Measurements from ENCODE around the gene PKN1.
A peak's percentile ranks its signal among the peaks of the same experiment; 100 is the strongest.

PKN1 gene

DNA sequence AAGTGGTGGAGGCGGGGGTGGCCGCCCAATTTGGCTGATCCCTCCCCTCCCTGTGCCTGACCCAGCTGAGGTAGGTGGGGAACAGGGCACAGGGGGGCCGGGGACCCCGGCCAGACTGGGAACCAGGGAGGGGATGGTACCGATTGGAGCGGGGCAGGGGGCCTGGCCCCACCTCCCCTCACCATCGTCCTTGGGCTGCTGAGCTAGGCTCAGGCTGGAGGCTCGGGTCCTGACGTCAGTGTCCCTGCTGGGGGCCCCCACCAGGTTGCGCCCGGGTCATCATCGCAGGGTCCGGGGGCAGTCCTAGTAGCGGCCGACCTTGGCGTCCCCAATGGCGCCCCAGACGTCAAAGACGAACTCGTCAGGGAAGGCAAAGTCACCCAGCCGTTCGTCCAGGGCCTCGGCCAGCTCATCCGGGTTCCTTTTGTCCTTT is 45.0 kb downstream of the PKN1 start:
- TF ChIP-seq CTCF (IDR thresholded peaks at IDR 0.05; ENCODE audit: borderline replicate concordance, extremely low read depth, low read length, poor library complexity, severe bottlenecking): no peak
- no peak for TF ChIP-seq EZH2 (IDR thresholded peaks at IDR 0.05; ENCODE audit: borderline replicate concordance, low read depth, low read length, severe bottlenecking)
- Histone ChIP-seq H3K4me1 (ENCODE audit: insufficient read depth, low read length) (no peaks in the 10 kb centered on the region), H3K27ac (ENCODE audit: low read length) (no peak overlapping the region), H3K9me3 (ENCODE audit: insufficient read depth, low read length, severe bottlenecking) (no peaks in the 10 kb centered on the region), H3K27me3 (ENCODE audit: insufficient read depth, low read length, poor library complexity) (no peaks in the 10 kb centered on the region), H3K36me3 (ENCODE audit: insufficient read depth, low read length) (peaks cover 36% of the 10 kb centered on the region), H3K79me2 (ENCODE audit: insufficient read depth, low read length) (no peaks in the 10 kb centered on the region), H3K9ac (ENCODE audit: low read depth, low read length) (no peak overlapping the region), H4K20me1 (ENCODE audit: insufficient read depth, low read length) (peaks cover 8% of the 10 kb centered on the region; the same call in 1 of the 2 replicates), H3K4me2 (ENCODE audit: insufficient read depth, low read length) (no peak overlapping the region), H2AFZ (ENCODE audit: low read depth, low read length) (no peak overlapping the region), H3K4me3 (ENCODE audit: low read depth in 1 of 2, low read length in 2 of 2) (no peak overlapping the region)
- DNase-seq (no peak), ATAC-seq (ENCODE audit: insufficient read depth, low read depth) (no peak)

GRCh38 chr19:14479309-14479974 is 46.3 kb downstream of the PKN1 start:
- Histone ChIP-seq H3K36me3 (ENCODE audit: insufficient read depth, low read length) (peaks cover 36% of the 10 kb centered on the region), H3K4me2 (ENCODE audit: insufficient read depth, low read length) (no peak overlapping the region), H3K9ac (ENCODE audit: low read depth, low read length) (no peak overlapping the region), H2AFZ (ENCODE audit: low read depth, low read length) (no peak overlapping the region), H3K79me2 (ENCODE audit: insufficient read depth, low read length) (no peaks in the 10 kb centered on the region), H4K20me1 (ENCODE audit: insufficient read depth, low read length) (peaks cover 8% of the 10 kb centered on the region; the same call in 1 of the 2 replicates), H3K27me3 (ENCODE audit: insufficient read depth, low read length, poor library complexity) (no peaks in the 10 kb centered on the region), H3K27ac (ENCODE audit: low read length) (0 out of 2 replicates have a peak overlapping the region, but pooled peaks have one; percentile 27), H3K9me3 (ENCODE audit: insufficient read depth, low read length, severe bottlenecking) (no peaks in the 10 kb centered on the region), H3K4me3 (ENCODE audit: low read depth in 1 of 2, low read length in 2 of 2) (no peak overlapping the region), H3K4me1 (ENCODE audit: insufficient read depth, low read length) (no peaks in the 10 kb centered on the region)
- TF ChIP-seq EZH2 (IDR thresholded peaks at IDR 0.05; ENCODE audit: borderline replicate concordance, low read depth, low read length, severe bottlenecking) (no peak), CTCF (IDR thresholded peaks at IDR 0.05; ENCODE audit: borderline replicate concordance, extremely low read depth, low read length, poor library complexity, severe bottlenecking) (no peak)
- ATAC-seq (ENCODE audit: insufficient read depth, low read depth): no peak
- DNase-seq: no peak

GRCh38 chr19:14479975-14480699 is 47.0 kb downstream of the PKN1 start:
- no peak overlapping the region for H3K4me3 ChIP-seq (ENCODE audit: low read depth in 1 of 2, low read length in 2 of 2)
- H3K27me3 ChIP-seq (ENCODE audit: insufficient read depth, low read length, poor library complexity): no peaks in the 10 kb centered on the region
- TF ChIP-seq EZH2 (IDR thresholded peaks at IDR 0.05; ENCODE audit: borderline replicate concordance, low read depth, low read length, severe bottlenecking): no peak
- peak; percentile 94 for TF ChIP-seq CTCF (IDR thresholded peaks at IDR 0.05; ENCODE audit: borderline replicate concordance, extremely low read depth, low read length, poor library complexity, severe bottlenecking)
- no peak overlapping the region for H3K4me2 ChIP-seq (ENCODE audit: insufficient read depth, low read length)
- no peak overlapping the region for H2AFZ ChIP-seq (ENCODE audit: low read depth, low read length)
- H3K9ac ChIP-seq (ENCODE audit: low read depth, low read length): no peak overlapping the region
- peak; percentile 84 for ATAC-seq (ENCODE audit: insufficient read depth, low read depth)
- H3K79me2 ChIP-seq (ENCODE audit: insufficient read depth, low read length): no peaks in the 10 kb centered on the region
- H4K20me1 ChIP-seq (ENCODE audit: insufficient read depth, low read length): peaks cover 8% of the 10 kb centered on the region; the same call in 1 of the 2 replicates
- no peaks in the 10 kb centered on the region for H3K9me3 ChIP-seq (ENCODE audit: insufficient read depth, low read length, severe bottlenecking)
- peak; percentile 69 for DNase-seq
- no peaks in the 10 kb centered on the region for H3K4me1 ChIP-seq (ENCODE audit: insufficient read depth, low read length)
- peaks cover 36% of the 10 kb centered on the region for H3K36me3 ChIP-seq (ENCODE audit: insufficient read depth, low read length)
- H3K27ac ChIP-seq (ENCODE audit: low read length): 0 out of 2 replicates have a peak overlapping the region, but pooled peaks have one; percentile 27
